Measurements from ENCODE around the gene YBX2.
A peak's percentile ranks its signal among the peaks of the same experiment; 100 is the strongest.

Gene YBX2

GRCh38 chr17:7281074-7281952, 13.1 kb downstream of the YBX2 start, which contains the start of gene SLC2A4:
TSS of gene SLC2A4 (plus strand) at chr17:7281718. CDS start at chr17:7281935, 217 bp downstream.
- no peak for TF ChIP-seq CTCF (IDR thresholded peaks at IDR 0.05; ENCODE audit: low read depth, low read length, missing control alignments)
- peak within 1 kb of the TSS; percentile 57 for H3K4me3 ChIP-seq (ENCODE audit: low read depth, low read length)
- peak; percentile 60 for DNase-seq (ENCODE audit: low read depth)

- TF ChIP-seq CTCF (IDR thresholded peaks at IDR 0.05; ENCODE audit: low read depth, low read length, missing control alignments): peak; percentile 97
- peak; percentile 59 for DNase-seq (ENCODE audit: low read depth)
- H3K4me3 ChIP-seq (ENCODE audit: low read depth, low read length): peak overlapping the region; percentile 57
Measured at GRCh38 chr17:7280519-7281073, 13.8 kb downstream of the YBX2 start.

GRCh38 chr17:7279448-7279847, 15.0 kb downstream of the YBX2 start:
- no peak for DNase-seq (ENCODE audit: low read depth)
- no peak for TF ChIP-seq CTCF (IDR thresholded peaks at IDR 0.05; ENCODE audit: low read depth, low read length, missing control alignments)
- no peak overlapping the region for H3K4me3 ChIP-seq (ENCODE audit: low read depth, low read length)

- no peak for TF ChIP-seq CTCF (IDR thresholded peaks at IDR 0.05; ENCODE audit: low read depth, low read length, missing control alignments)
- no peak overlapping the region for H3K4me3 ChIP-seq (ENCODE audit: low read depth, low read length)
- DNase-seq (ENCODE audit: low read depth): no peak
Measured at GRCh38 chr17:7266784-7267183, 27.7 kb downstream of the YBX2 start.

- no peak for TF ChIP-seq CTCF (IDR thresholded peaks at IDR 0.05; ENCODE audit: low read depth, low read length, missing control alignments)
- no peak overlapping the region for H3K4me3 ChIP-seq (ENCODE audit: low read depth, low read length)
- no peak for DNase-seq (ENCODE audit: low read depth)
Measured at GRCh38 chr17:7263801-7264078, 30.7 kb downstream of the YBX2 start.

- DNase-seq (ENCODE audit: low read depth): no peak
- no peak overlapping the region for H3K4me3 ChIP-seq (ENCODE audit: low read depth, low read length)
- no peak for TF ChIP-seq CTCF (IDR thresholded peaks at IDR 0.05; ENCODE audit: low read depth, low read length, missing control alignments)
Measured at GRCh38 chr17:7262935-7263800, 31.3 kb downstream of the YBX2 start.

Measured in GM12864 (cell line).